Glutamatergic neuron (in vitro differentiated cells): ENCODE data around the gene CCDC15. TPM values are rescaled to one million over a fixed set of nuclear protein-coding genes. Genes with fewer than 3 reads are reported as not detected.

ENCODE experiments used
- DNase-seq: peaks from one replicate; pipeline ENCODE4 v3.0.0; 2022
- H3K27ac Mint-ChIP-seq: one replicate; pipeline ENCODE4 v1.8.0; 2020; ENCODE audit warnings: mild to moderate bottlenecking, mixed read lengths, inconsistent platforms; ENCODE audit not compliant: unreplicated experiment
- H3K27me3 Mint-ChIP-seq: one replicate; pipeline ENCODE4 v1.8.0; 2020; ENCODE audit warnings: mild to moderate bottlenecking, moderate library complexity, mixed read lengths, inconsistent platforms; ENCODE audit not compliant: unreplicated experiment
- H3K36me3 Mint-ChIP-seq: one replicate; pipeline ENCODE4 v1.8.0; 2020; ENCODE audit warnings: mild to moderate bottlenecking, mixed read lengths, inconsistent platforms; ENCODE audit not compliant: unreplicated experiment
- H3K4me1 Mint-ChIP-seq: one replicate; pipeline ENCODE4 v1.8.0; 2020; ENCODE audit warnings: mild to moderate bottlenecking, low read depth, mixed read lengths, inconsistent platforms; ENCODE audit not compliant: unreplicated experiment
- H3K4me3 Mint-ChIP-seq: one replicate; pipeline ENCODE4 v1.8.0; 2020; ENCODE audit warnings: mild to moderate bottlenecking, mixed read lengths, inconsistent platforms; ENCODE audit not compliant: unreplicated experiment
- H3K9me3 Mint-ChIP-seq: one replicate; pipeline ENCODE4 v1.8.0; 2020; ENCODE audit warnings: mild to moderate bottlenecking, moderate library complexity, mixed read lengths, inconsistent platforms; ENCODE audit not compliant: unreplicated experiment
- total RNA-seq: library from RNA; stranded (reverse); fragmentation: NEBNext Ultra II Directional; extraction: Animal tissue kit (Norgen Biotek cat#: 25700); gene quantifications from one replicate; pipeline ENCODE4 v1.2.1, GENCODE V29; 2021; ENCODE audit not compliant: unreplicated experiment
- TF ChIP-seq, protein P1 (sequence below): fragments of 200-600 bp; sonication (generic); IDR thresholded peaks from one replicate; pipeline ENCODE4 v1.5.0; 2021; ENCODE audit not compliant: partially characterized antibody, unreplicated experiment

Gene CCDC15
- total RNA-seq, 1 donor from 2014 or later: 2.8 TPM

DNA sequence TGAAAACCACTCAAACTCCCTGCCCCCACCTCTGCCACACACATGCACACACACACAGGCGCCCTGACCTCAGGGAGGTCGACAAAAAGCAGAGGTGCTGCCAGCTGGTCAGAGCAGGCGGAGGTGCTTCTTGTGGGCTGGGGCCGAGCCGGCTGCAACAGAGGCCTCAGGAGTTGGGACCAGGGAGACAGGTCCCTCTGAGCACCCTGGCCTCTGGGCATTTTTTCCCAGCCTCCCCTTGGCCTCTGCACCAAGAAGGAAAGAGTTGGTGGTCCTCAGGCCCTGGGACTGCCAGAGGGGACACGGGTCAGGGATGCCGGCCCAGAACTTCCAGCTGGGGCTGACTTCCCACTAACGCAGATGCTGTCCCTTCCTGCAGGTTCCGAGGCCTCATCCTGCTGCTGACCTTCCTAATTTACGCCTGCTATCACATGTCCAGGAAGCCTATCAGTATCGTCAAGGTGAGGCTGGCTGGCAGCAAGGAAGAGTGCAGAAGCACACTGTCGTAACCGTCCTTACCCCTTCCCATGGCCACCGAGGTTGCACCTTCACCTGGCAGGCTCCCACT is 122.5 kb downstream of the CCDC15 start:
- no peak for DNase-seq
- no peak overlapping the region for H3K4me3 Mint-ChIP-seq
- H3K27ac Mint-ChIP-seq: no peak overlapping the region
- no peaks in the 10 kb centered on the region for H3K9me3 Mint-ChIP-seq
- peaks cover 5% of the 10 kb centered on the region for H3K27me3 Mint-ChIP-seq
- TF ChIP-seq, protein P1, sequence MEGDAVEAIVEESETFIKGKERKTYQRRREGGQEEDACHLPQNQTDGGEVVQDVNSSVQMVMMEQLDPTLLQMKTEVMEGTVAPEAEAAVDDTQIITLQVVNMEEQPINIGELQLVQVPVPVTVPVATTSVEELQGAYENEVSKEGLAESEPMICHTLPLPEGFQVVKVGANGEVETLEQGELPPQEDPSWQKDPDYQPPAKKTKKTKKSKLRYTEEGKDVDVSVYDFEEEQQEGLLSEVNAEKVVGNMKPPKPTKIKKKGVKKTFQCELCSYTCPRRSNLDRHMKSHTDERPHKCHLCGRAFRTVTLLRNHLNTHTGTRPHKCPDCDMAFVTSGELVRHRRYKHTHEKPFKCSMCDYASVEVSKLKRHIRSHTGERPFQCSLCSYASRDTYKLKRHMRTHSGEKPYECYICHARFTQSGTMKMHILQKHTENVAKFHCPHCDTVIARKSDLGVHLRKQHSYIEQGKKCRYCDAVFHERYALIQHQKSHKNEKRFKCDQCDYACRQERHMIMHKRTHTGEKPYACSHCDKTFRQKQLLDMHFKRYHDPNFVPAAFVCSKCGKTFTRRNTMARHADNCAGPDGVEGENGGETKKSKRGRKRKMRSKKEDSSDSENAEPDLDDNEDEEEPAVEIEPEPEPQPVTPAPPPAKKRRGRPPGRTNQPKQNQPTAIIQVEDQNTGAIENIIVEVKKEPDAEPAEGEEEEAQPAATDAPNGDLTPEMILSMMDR: no peak
- no peaks in the 10 kb centered on the region for H3K36me3 Mint-ChIP-seq
- no peaks in the 10 kb centered on the region for H3K4me1 Mint-ChIP-seq

GRCh38 chr11:125078016-125078415 is 124.0 kb downstream of the CCDC15 start:
- Mint-ChIP-seq H3K9me3 (peaks cover 8% of the 10 kb centered on the region), H3K36me3 (no peaks in the 10 kb centered on the region), H3K4me1 (no peaks in the 10 kb centered on the region), H3K27me3 (peaks cover 10% of the 10 kb centered on the region), H3K27ac (no peak overlapping the region), H3K4me3 (no peak overlapping the region)
- no peak for DNase-seq
- TF ChIP-seq, protein P1: no peak

DNA sequence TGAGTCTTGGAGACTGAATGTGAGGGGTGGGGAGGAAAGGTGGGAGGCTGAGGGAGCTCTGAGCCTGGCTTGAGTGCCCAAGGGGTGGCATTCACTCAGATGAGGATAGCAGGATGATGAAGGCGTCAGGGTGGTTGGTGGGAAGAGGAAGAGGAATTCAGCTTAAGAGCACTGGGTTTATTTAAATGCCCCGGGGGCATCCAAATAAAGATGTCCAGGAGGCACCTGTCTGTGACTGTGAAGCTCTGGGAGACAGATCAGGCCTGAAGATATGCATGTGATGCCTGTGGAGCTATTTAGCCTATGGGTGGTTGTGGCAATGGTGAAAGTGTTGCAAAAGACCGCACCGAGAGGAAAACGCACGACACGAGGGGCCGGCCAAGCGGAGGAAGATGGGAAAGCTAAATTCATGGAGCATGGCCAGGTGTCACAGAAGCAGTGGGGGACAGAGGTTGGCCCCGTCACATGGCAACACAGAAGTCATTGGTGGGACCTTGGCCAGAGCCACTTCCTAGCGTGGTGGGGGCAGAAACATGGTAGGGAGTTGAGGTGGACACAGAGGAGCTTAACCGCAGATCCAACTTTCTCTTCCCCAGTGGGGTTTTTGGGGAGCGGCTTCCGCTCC is 124.6 kb downstream of the CCDC15 start:
- no peak overlapping the region for H3K4me3 Mint-ChIP-seq
- H3K27ac Mint-ChIP-seq: no peak overlapping the region
- H3K36me3 Mint-ChIP-seq: no peaks in the 10 kb centered on the region
- H3K4me1 Mint-ChIP-seq: no peaks in the 10 kb centered on the region
- TF ChIP-seq, protein P1: no peak
- no peak for DNase-seq
- peaks cover 10% of the 10 kb centered on the region for H3K27me3 Mint-ChIP-seq
- peaks cover 8% of the 10 kb centered on the region for H3K9me3 Mint-ChIP-seq

DNA sequence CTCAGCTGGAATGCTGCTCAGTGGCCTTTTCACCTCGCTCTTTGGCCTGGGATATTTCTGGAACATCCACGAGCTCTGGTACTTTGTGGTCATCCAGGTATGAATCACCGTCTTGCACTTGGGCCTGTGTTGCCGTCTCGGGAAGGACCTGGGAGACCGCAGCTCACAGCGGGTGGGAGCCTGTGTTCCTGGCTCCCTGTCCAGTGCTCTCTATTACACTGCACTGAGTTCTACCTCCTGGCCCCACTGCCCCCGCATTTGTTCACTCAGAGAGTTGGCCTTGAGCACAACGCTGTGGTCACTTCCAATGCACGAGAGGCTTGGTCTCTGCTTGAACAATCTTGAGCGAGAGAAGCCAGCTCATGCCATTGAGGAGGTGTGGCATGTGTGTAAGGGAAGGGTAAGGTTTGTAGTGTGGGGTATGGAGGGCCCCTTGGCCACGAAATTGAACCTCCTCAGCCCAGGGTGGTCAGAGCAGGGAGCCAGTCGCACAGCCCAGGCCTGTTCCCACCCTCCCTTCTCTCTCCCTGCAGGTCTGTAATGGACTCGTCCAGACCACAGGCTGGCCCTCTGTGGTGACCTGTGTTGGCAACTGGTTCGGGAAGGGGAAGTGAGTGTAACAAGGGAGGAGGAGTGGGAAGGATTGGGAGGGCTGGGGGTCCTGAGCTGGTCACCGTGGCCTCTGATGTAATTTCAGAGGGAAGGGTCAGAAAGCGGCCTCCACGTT is 125.3 kb downstream of the CCDC15 start:
- Mint-ChIP-seq H3K36me3 (no peaks in the 10 kb centered on the region), H3K4me1 (no peaks in the 10 kb centered on the region), H3K27me3 (peaks cover 12% of the 10 kb centered on the region), H3K27ac (no peak overlapping the region), H3K4me3 (no peak overlapping the region), H3K9me3 (peaks cover 8% of the 10 kb centered on the region)
- TF ChIP-seq, protein P1: no peak
- no peak for DNase-seq

- Mint-ChIP-seq H3K9me3 (peaks cover 8% of the 10 kb centered on the region), H3K4me1 (no peaks in the 10 kb centered on the region), H3K27ac (no peak overlapping the region)
Measured at GRCh38 chr11:125079878-125080530, 126.0 kb downstream of the CCDC15 start.

More at GRCh38 chr11:125079878-125080530, 126.0 kb downstream of the CCDC15 start:
- Mint-ChIP-seq H3K4me3 (no peak overlapping the region), H3K36me3 (no peaks in the 10 kb centered on the region), H3K27me3 (peaks cover 12% of the 10 kb centered on the region)
- no peak for DNase-seq
- TF ChIP-seq, protein P1: no peak
